ENCODE data around the gene ASF1B.

Gene ASF1B

GRCh38 chr19:14107581-14108461 lies 28.6 kb downstream of the ASF1B start:
- DNase-seq (ENCODE audit: low spot score) = no peak

GRCh38 chr19:14106840-14107239 lies 29.5 kb downstream of the ASF1B start:
- no peak for DNase-seq (ENCODE audit: low spot score)

GRCh38 chr19:14105680-14106079 lies 30.7 kb downstream of the ASF1B start:
- DNase-seq (ENCODE audit: low spot score) = no peak

GRCh38 chr19:14103310-14103709 lies 33.1 kb downstream of the ASF1B start:
- DNase-seq (ENCODE audit: low spot score) = no peak

GRCh38 chr19:14102756-14103155 lies 33.6 kb downstream of the ASF1B start:
- no peak for DNase-seq (ENCODE audit: low spot score)

GRCh38 chr19:14102102-14102696 lies 34.2 kb downstream of the ASF1B start:
- DNase-seq (ENCODE audit: low spot score) = no peak

- no peak for DNase-seq (ENCODE audit: low spot score)
Measured at GRCh38 chr19:14101003-14101545, 35.3 kb downstream of the ASF1B start.

- DNase-seq (ENCODE audit: low spot score) = no peak
Measured at GRCh38 chr19:14097532-14098151, 38.7 kb downstream of the ASF1B start.

- DNase-seq (ENCODE audit: low spot score) = no peak
Measured at GRCh38 chr19:14096272-14096992, 40.0 kb downstream of the ASF1B start.

GRCh38 chr19:14094854-14095253 lies 41.5 kb downstream of the ASF1B start:
- no peak for DNase-seq (ENCODE audit: low spot score)

- DNase-seq (ENCODE audit: low spot score) = no peak
Measured at GRCh38 chr19:14093117-14093823, 43.1 kb downstream of the ASF1B start.

GRCh38 chr19:14091813-14092462 lies 44.5 kb downstream of the ASF1B start:
- DNase-seq (ENCODE audit: low spot score) = no peak

GRCh38 chr19:14091081-14091812 lies 45.1 kb downstream of the ASF1B start:
- peak; percentile 64 for DNase-seq (ENCODE audit: low spot score)

GRCh38 chr19:14090509-14091080 lies 45.8 kb downstream of the ASF1B start, which contains the start of gene SAMD1:
SAMD1 (minus strand) TSS chr19:14090751.
- peak; percentile 89 for DNase-seq (ENCODE audit: low spot score)

- no peak for DNase-seq (ENCODE audit: low spot score)
Measured at GRCh38 chr19:14089662-14090508, 46.5 kb downstream of the ASF1B start.

GRCh38 chr19:14089412-14089661 lies 47.1 kb downstream of the ASF1B start:
- no peak for DNase-seq (ENCODE audit: low spot score)

GRCh38 chr19:14088634-14089411 lies 47.6 kb downstream of the ASF1B start:
- no peak for DNase-seq (ENCODE audit: low spot score)

- no peak for DNase-seq (ENCODE audit: low spot score)
Measured at GRCh38 chr19:14086098-14086497, 50.3 kb downstream of the ASF1B start.

Data from putamen (tissue), 1 donor.